ENCODE results near the gene SFRP2. TPM values are rescaled to one million over a fixed set of nuclear protein-coding genes. Genes with fewer than 3 reads are reported as not detected.

SFRP2 gene
- total RNA-seq, 2 experiments from 2014 or later = not detected

GRCh38 chr4:153816542-153816941, 27.7 kb upstream of the SFRP2 start:
- no peaks in the 10 kb centered on the region for H3K4me1 ChIP-seq (ENCODE audit: insufficient read depth, low read length, poor library complexity, severe bottlenecking)
- intact Hi-C loops (cut with micrococcal nuclease; ENCODE audit: unreplicated experiment) = no loop called here
- TF ChIP-seq, protein P1, sequence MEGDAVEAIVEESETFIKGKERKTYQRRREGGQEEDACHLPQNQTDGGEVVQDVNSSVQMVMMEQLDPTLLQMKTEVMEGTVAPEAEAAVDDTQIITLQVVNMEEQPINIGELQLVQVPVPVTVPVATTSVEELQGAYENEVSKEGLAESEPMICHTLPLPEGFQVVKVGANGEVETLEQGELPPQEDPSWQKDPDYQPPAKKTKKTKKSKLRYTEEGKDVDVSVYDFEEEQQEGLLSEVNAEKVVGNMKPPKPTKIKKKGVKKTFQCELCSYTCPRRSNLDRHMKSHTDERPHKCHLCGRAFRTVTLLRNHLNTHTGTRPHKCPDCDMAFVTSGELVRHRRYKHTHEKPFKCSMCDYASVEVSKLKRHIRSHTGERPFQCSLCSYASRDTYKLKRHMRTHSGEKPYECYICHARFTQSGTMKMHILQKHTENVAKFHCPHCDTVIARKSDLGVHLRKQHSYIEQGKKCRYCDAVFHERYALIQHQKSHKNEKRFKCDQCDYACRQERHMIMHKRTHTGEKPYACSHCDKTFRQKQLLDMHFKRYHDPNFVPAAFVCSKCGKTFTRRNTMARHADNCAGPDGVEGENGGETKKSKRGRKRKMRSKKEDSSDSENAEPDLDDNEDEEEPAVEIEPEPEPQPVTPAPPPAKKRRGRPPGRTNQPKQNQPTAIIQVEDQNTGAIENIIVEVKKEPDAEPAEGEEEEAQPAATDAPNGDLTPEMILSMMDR (conservative IDR thresholded peaks at IDR 0.05; ENCODE audit: low read length) = no peak
- no peak for TF ChIP-seq EZH2phosphoT487 (IDR thresholded peaks at IDR 0.05; ENCODE audit: borderline replicate concordance, low read depth, low read length)
- no TSS peak for BruUV-seq (replicated peaks)
- no peaks in the 10 kb centered on the region for H3K9me3 ChIP-seq (ENCODE audit: low read length)
- H3K4me2 ChIP-seq (ENCODE audit: low read length) = no peak overlapping the region
- H3K79me2 ChIP-seq (ENCODE audit: insufficient read depth, low read depth, low read length) = no peaks in the 10 kb centered on the region
- H3K4me3 ChIP-seq (ENCODE audit: low read depth, low read length, poor library complexity, severe bottlenecking) = no peak overlapping the region
- H3K27ac ChIP-seq (ENCODE audit: low read depth, low read length, poor library complexity, severe bottlenecking) = no peak overlapping the region
- DNase-seq (ENCODE audit: low spot score) = no peak
- no peak overlapping the region for H2AFZ ChIP-seq (ENCODE audit: low read length)
- ChIA-PET CTCF (ENCODE audit: unreplicated experiment) (interaction anchor here (0.6 kb wide), 1 partner anchor 12 kb away, joined by 3 read pairs; no protein-coding TSS in a partner anchor), POLR2A (interaction anchor here (0.5 to 0.6 kb wide), 3 partner anchors 653 to 1562 kb away, joined by 3 to 4 read pairs (median 4); no protein-coding TSS in a partner anchor)
- H3K36me3 ChIP-seq (ENCODE audit: insufficient read depth, low read length) = no peaks in the 10 kb centered on the region
- no peaks in the 10 kb centered on the region for H4K20me1 ChIP-seq (ENCODE audit: insufficient read depth, low read length)
- H3K9me2 ChIP-seq (ENCODE audit: insufficient read depth, low read length) = no peaks in the 10 kb centered on the region

DNA sequence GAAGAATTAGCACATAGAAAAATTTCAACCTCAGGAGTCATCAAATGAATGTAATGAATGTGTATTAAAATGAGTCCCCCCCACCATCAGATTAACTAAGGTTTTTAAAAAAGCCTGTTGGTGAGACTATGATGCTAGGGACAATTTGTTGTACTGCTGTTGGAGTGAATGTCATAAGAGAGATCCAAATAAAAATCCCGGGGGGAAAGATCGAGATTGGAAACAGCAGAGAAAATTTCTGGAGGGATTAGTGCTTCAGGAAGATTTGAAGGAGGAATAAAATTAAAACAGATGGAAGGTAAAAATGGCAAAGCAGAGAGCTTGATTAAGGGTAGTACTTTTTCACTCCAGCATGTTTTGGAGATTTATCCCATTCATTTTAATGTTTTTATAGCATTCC, 25.9 kb upstream of the SFRP2 start:
- Histone ChIP-seq H4K20me1 (ENCODE audit: insufficient read depth, low read length) (no peaks in the 10 kb centered on the region), H3K4me1 (ENCODE audit: insufficient read depth, low read length, poor library complexity, severe bottlenecking) (no peaks in the 10 kb centered on the region), H3K36me3 (ENCODE audit: insufficient read depth, low read length) (no peaks in the 10 kb centered on the region), H3K9me2 (ENCODE audit: insufficient read depth, low read length) (no peaks in the 10 kb centered on the region), H2AFZ (ENCODE audit: low read length) (no peak overlapping the region), H3K4me3 (ENCODE audit: low read depth, low read length, poor library complexity, severe bottlenecking) (no peak overlapping the region), H3K9me3 (ENCODE audit: low read length) (no peaks in the 10 kb centered on the region), H3K4me2 (ENCODE audit: low read length) (no peak overlapping the region), H3K27ac (ENCODE audit: low read depth, low read length, poor library complexity, severe bottlenecking) (no peak overlapping the region), H3K79me2 (ENCODE audit: insufficient read depth, low read depth, low read length) (no peaks in the 10 kb centered on the region)
- no peak for DNase-seq (ENCODE audit: low spot score)
- intact Hi-C loops (cut with micrococcal nuclease; ENCODE audit: unreplicated experiment) = no loop called here
- no TSS peak for BruUV-seq (replicated peaks)
- ChIA-PET CTCF (ENCODE audit: unreplicated experiment) (no interaction called here), POLR2A (interaction anchor here (0.8 to 0.9 kb wide), 2 partner anchors 10 to 605 kb away, joined by 3 read pairs; no protein-coding TSS in a partner anchor)
- no peak for TF ChIP-seq EZH2phosphoT487 (IDR thresholded peaks at IDR 0.05; ENCODE audit: borderline replicate concordance, low read depth, low read length)
- TF ChIP-seq, protein P1 (conservative IDR thresholded peaks at IDR 0.05; ENCODE audit: low read length) = no peak

GRCh38 chr4:153809916-153810810, 21.3 kb upstream of the SFRP2 start:
- Histone ChIP-seq H3K9me3 (ENCODE audit: low read length) (no peaks in the 10 kb centered on the region), H3K27ac (ENCODE audit: low read depth, low read length, poor library complexity, severe bottlenecking) (no peak overlapping the region), H3K4me2 (ENCODE audit: low read length) (no peak overlapping the region), H3K79me2 (ENCODE audit: insufficient read depth, low read depth, low read length) (no peaks in the 10 kb centered on the region), H3K9me2 (ENCODE audit: insufficient read depth, low read length) (no peaks in the 10 kb centered on the region), H3K4me1 (ENCODE audit: insufficient read depth, low read length, poor library complexity, severe bottlenecking) (no peaks in the 10 kb centered on the region), H2AFZ (ENCODE audit: low read length) (no peak overlapping the region), H3K4me3 (ENCODE audit: low read depth, low read length, poor library complexity, severe bottlenecking) (no peak overlapping the region), H4K20me1 (ENCODE audit: insufficient read depth, low read length) (no peaks in the 10 kb centered on the region), H3K36me3 (ENCODE audit: insufficient read depth, low read length) (no peaks in the 10 kb centered on the region)
- no peak for DNase-seq (ENCODE audit: low spot score)
- CTCF ChIA-PET (ENCODE audit: unreplicated experiment) = no interaction called here
- no TSS peak for BruUV-seq (replicated peaks)
- POLR2A ChIA-PET = no interaction called here
- TF ChIP-seq, protein P1 (conservative IDR thresholded peaks at IDR 0.05; ENCODE audit: low read length) = no peak
- no peak for TF ChIP-seq EZH2phosphoT487 (IDR thresholded peaks at IDR 0.05; ENCODE audit: borderline replicate concordance, low read depth, low read length)
- intact Hi-C loops (cut with micrococcal nuclease; ENCODE audit: unreplicated experiment) = no loop called here
